Right lobe of liver (tissue), 4 donors: Measurements from ENCODE around the gene PAX5.

Source experiments
- POLR2A ChIP-seq: fragments of 450-650 bp; IDR thresholded peaks from one replicate; pipeline ENCODE4 v1.6.1; 2017; ENCODE audit warnings: antibody characterized with exemption, mild to moderate bottlenecking
- TF ChIP-seq, protein P1 (sequence below), 4 donors: fragments of 200-600 bp in 3 of 4; fragments of 450-650 bp in 1 of 4; IDR thresholded peaks; one replicate each; pipeline versions ENCODE4 v1.5.1 to v1.8.0; 2016 to 2022; ENCODE audit warnings: antibody characterized with exemption in 4 of 4, mild to moderate bottlenecking in 2 of 4
- donor health status: DM: no; HTN: no; CAD: no.
- donor health status: DM: no; HTN: no; CAD: no.
- donor health status: DM: no; HTN: yes; CAD: no.

DNA sequence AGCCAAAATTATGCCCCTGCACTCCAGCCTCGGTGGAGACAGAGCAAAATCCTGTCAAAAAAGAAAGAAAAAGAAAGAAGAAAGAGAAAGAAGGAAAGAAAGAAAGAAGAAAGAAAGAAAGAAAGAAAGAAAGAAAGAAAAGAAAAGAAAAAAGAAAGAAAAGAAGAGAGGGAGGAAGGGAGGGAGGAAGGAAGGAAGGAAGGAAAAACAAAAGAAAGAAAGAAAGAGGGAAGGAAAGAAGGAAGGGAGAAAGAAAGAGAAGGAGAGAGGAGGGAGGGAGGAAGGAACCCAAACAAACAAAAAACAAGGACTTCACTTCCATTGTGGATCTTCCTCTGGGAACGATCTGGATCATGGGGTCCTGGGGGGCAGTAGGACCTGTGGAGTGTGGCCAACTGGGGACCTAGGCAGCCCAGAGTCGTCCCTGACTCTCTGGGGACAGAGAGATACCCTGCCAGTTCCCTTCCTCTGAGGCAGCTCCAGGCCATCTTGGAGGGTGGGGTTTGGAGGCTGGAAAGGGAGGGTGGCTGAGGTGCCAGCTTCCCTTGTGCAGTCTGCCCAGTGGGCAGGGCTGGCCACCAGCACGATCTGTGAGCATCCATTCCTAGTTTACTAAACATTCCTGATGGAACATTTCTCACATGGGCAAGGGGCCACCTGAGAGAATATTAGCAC lies 216.8 kb downstream of the PAX5 start:
- TF ChIP-seq POLR2A, result no peak
- TF ChIP-seq, protein P1, sequence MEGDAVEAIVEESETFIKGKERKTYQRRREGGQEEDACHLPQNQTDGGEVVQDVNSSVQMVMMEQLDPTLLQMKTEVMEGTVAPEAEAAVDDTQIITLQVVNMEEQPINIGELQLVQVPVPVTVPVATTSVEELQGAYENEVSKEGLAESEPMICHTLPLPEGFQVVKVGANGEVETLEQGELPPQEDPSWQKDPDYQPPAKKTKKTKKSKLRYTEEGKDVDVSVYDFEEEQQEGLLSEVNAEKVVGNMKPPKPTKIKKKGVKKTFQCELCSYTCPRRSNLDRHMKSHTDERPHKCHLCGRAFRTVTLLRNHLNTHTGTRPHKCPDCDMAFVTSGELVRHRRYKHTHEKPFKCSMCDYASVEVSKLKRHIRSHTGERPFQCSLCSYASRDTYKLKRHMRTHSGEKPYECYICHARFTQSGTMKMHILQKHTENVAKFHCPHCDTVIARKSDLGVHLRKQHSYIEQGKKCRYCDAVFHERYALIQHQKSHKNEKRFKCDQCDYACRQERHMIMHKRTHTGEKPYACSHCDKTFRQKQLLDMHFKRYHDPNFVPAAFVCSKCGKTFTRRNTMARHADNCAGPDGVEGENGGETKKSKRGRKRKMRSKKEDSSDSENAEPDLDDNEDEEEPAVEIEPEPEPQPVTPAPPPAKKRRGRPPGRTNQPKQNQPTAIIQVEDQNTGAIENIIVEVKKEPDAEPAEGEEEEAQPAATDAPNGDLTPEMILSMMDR (IDR thresholded peaks at IDR 0.05), result no peak
